HCT116 (cell line): ENCODE results near the gene HIPK3. TPM values are rescaled to one million over a fixed set of nuclear protein-coding genes. Genes with fewer than 3 reads are reported as not detected.

Experiments used
- ATAC-seq: fragments of 200-7000 bp; cut with Tn5 transposase; 2 replicates; pipeline ENCODE4 v1.9.1; 2020; ENCODE audit warnings: mild to moderate bottlenecking, moderate library complexity
- BruUV-seq: library from RNA; stranded (reverse); fragments of 400-500 nt; replicated peaks from 2 replicates; lab custom pipeline; 2021; lab: Mats Ljungman, UMichigan
- CTCF ChIA-PET: fragments of 300-600 bp; sonication (Branson Sonifier 250); formaldehyde crosslinking; loops from one replicate; lab custom pipeline; 2021; ENCODE audit warnings: antibody characterized with exemption; lab: Charles Lee
- POLR2A ChIA-PET: fragments of 300-600, 350-600 bp; sonication (Branson Sonifier 250); formaldehyde crosslinking; loops from one replicate; lab custom pipeline; 2021; ENCODE audit warnings: antibody characterized with exemption; lab: Charles Lee
- RAD21 ChIA-PET, 2 experiments: fragments of 300-600 bp; sonication (Branson Sonifier 250); formaldehyde crosslinking; loops; one replicate each; lab custom pipeline; 2023; ENCODE audit warnings: low total read pairs in 2 of 2; ENCODE audit not compliant: uncharacterized antibody in 2 of 2, unreplicated experiment in 2 of 2, low non-redundant PET in 1 of 2; lab: Charles Lee
- DNase-seq: peaks from one replicate; pipeline ENCODE4 v3.0.0-alpha.2; 2010; ENCODE audit warnings: low read depth, low spot score
- H2AFZ ChIP-seq: fragments of 200-600 bp; shearing (Covaris generic), sonication (generic); 2 replicates; pipeline ENCODE4 v1.6.1; 2017; ENCODE audit warnings: low read depth, mixed run types, mixed read lengths, antibody characterized with exemption, low read length; ENCODE audit not compliant: poor library complexity, severe bottlenecking
- H3K27ac ChIP-seq: 2 replicates; pipeline ENCODE4 v1.5.1; 2012; ENCODE audit warnings: low read depth, low read length
- H3K27me3 ChIP-seq: fragments of 200-600 bp; sonication (generic); 2 replicates; pipeline ENCODE4 v1.6.1; 2016; ENCODE audit warnings: mixed run types, low read length, mixed read lengths; ENCODE audit not compliant: insufficient read depth
- H3K36me3 ChIP-seq, 2 experiments: fragments of 200-500 bp in 1 of 2; fragments of 200-600 bp in 1 of 2; sonication (Bioruptor generic) in 1 of 2; sonication (generic) in 1 of 2; 2 replicates each; pipeline versions ENCODE4 v1.5.1 to v1.6.1; 2014 to 2016; ENCODE audit warnings: low read length in 2 of 2, inconsistent platforms in 1 of 2, mixed read lengths in 1 of 2, mixed run types in 1 of 2; ENCODE audit not compliant: insufficient read depth in 2 of 2, control insufficient read depth in 1 of 2
- H3K4me1 ChIP-seq, 2 experiments: fragments of 200-600 bp in 1 of 2; sonication (generic) in 1 of 2; 2 replicates each; pipeline versions ENCODE4 v1.5.1 to v1.6.1; 2012 to 2017; ENCODE audit warnings: low read length in 2 of 2, inconsistent platforms in 1 of 2, mild to moderate bottlenecking in 1 of 2, mixed read lengths in 1 of 2, mixed run types in 1 of 2, moderate library complexity in 1 of 2; ENCODE audit not compliant: insufficient read depth in 2 of 2, control insufficient read depth in 1 of 2
- H3K4me2 ChIP-seq: fragments of 200-600 bp; sonication (generic); 2 replicates; pipeline ENCODE4 v1.6.1; 2017; ENCODE audit warnings: mixed run types, low read length, mixed read lengths
- H3K4me3 ChIP-seq, 2 experiments: fragments of 200-600 bp in 1 of 2; sonication (generic) in 1 of 2; replicated peaks in 1 of 2; 2 replicates each; pipeline ENCODE4 v1.5.1; 2011 to 2016; ENCODE audit warnings: low read length in 2 of 2, control low read depth in 1 of 2, low read depth in 1 of 2, mild to moderate bottlenecking in 1 of 2, mixed read lengths in 1 of 2, mixed run types in 1 of 2
- H3K79me2 ChIP-seq: fragments of 200-600 bp; sonication (generic); 2 replicates; pipeline ENCODE4 v1.6.1; 2017; ENCODE audit warnings: mild to moderate bottlenecking, mixed run types, low read length, moderate library complexity, mixed read lengths; ENCODE audit not compliant: insufficient read depth
- H3K9ac ChIP-seq: fragments of 200-600 bp; sonication (generic); 2 replicates; pipeline ENCODE4 v1.6.1; 2016; ENCODE audit warnings: low read length, mixed read lengths
- H3K9me2 ChIP-seq: fragments of 200-600 bp; sonication (generic), shearing (Covaris generic); 2 replicates; pipeline ENCODE4 v1.6.1; 2017; ENCODE audit warnings: mixed run types, mild to moderate bottlenecking, moderate library complexity; ENCODE audit not compliant: insufficient read depth
- H3K9me3 ChIP-seq, 2 experiments: fragments of 200-500 bp in 1 of 2; fragments of 200-600 bp in 1 of 2; sonication (Bioruptor generic) in 1 of 2; sonication (generic) in 1 of 2; 2 replicates each; pipeline ENCODE4 v1.6.1; 2014 to 2017; ENCODE audit warnings: low read length in 2 of 2, mixed read lengths in 2 of 2, inconsistent platforms in 1 of 2, low read depth in 1 of 2, mild to moderate bottlenecking in 1 of 2, mixed run types in 1 of 2, moderate library complexity in 1 of 2; ENCODE audit not compliant: control insufficient read depth in 1 of 2, insufficient read depth in 1 of 2
- H4K20me1 ChIP-seq: fragments of 200-600 bp; sonication (generic), shearing (Covaris generic); 2 replicates; pipeline ENCODE4 v1.6.1; 2017; ENCODE audit warnings: mixed run types, mild to moderate bottlenecking, moderate library complexity; ENCODE audit not compliant: insufficient read depth
- CBX3 ChIP-seq: IDR thresholded peaks from 2 replicates; pipeline ENCODE4 v1.6.1; 2012; ENCODE audit warnings: low read depth
- CEBPB ChIP-seq: IDR thresholded peaks from 2 replicates; pipeline ENCODE4 v1.6.1; 2012; ENCODE audit warnings: low read depth
- CTCF ChIP-seq, 3 experiments: fragments of 200-600 bp in 1 of 3; sonication (generic) in 1 of 3; IDR thresholded peaks in 2 of 3; conservative IDR thresholded peaks in 1 of 3; 2 replicates each; pipeline ENCODE4 v1.5.1; 2012 to 2017; ENCODE audit warnings: low read depth in 2 of 3, low read length in 2 of 3, antibody characterized with exemption in 1 of 3, borderline replicate concordance in 1 of 3, control low read depth in 1 of 3, mild to moderate bottlenecking in 1 of 3, mixed read lengths in 1 of 3, mixed run types in 1 of 3, moderate library complexity in 1 of 3; ENCODE audit not compliant: insufficient read depth in 1 of 3
- EGR1 ChIP-seq: IDR thresholded peaks from 2 replicates; pipeline ENCODE4 v1.6.1; 2012; ENCODE audit warnings: low read depth
- EZH2 ChIP-seq: fragments of 200-600 bp; sonication (generic); IDR thresholded peaks from 2 replicates; pipeline ENCODE4 v1.6.1; 2017; ENCODE audit warnings: antibody characterized with exemption, mixed run types
- JUND ChIP-seq: IDR thresholded peaks from 2 replicates; pipeline ENCODE4 v1.6.1; 2012
- POLR2A ChIP-seq: IDR thresholded peaks from 2 replicates; pipeline ENCODE4 v1.7.0; 2011; ENCODE audit warnings: borderline replicate concordance; ENCODE audit not compliant: insufficient read depth, insufficient read length; ENCODE audit errors: extremely low read depth
- POLR2AphosphoS5 ChIP-seq: IDR thresholded peaks from 2 replicates; pipeline ENCODE4 v1.6.1; 2011; ENCODE audit warnings: mild to moderate bottlenecking, low read depth, low read length, moderate library complexity
- RAD21 ChIP-seq: IDR thresholded peaks from 2 replicates; pipeline ENCODE4 v1.6.1; 2012; ENCODE audit warnings: low read depth, mild to moderate bottlenecking
- REST ChIP-seq: IDR thresholded peaks from 2 replicates; pipeline ENCODE4 v1.6.1; 2012; ENCODE audit warnings: low read depth
- SIN3A ChIP-seq: IDR thresholded peaks from 2 replicates; pipeline ENCODE4 v1.6.1; 2012; ENCODE audit warnings: low read depth
- SP1 ChIP-seq: IDR thresholded peaks from 2 replicates; pipeline ENCODE4 v1.6.1; 2012; ENCODE audit warnings: low read depth
- TCF7L2 ChIP-seq: IDR thresholded peaks from 2 replicates; pipeline ENCODE4 v1.7.0; 2011; ENCODE audit warnings: borderline replicate concordance, inconsistent platforms; ENCODE audit not compliant: insufficient read depth, insufficient read length; ENCODE audit errors: extremely low read depth
- YY1 ChIP-seq: IDR thresholded peaks from 2 replicates; pipeline ENCODE4 v1.6.1; 2011; ENCODE audit warnings: low read length, low read depth, moderate library complexity, mild to moderate bottlenecking; ENCODE audit not compliant: insufficient replicate concordance; ENCODE audit errors: extremely low read depth
- ZNF274 ChIP-seq: fragments of 200-500 bp; sonication (Bioruptor generic); IDR thresholded peaks from 2 replicates; pipeline ENCODE4 v1.6.1; 2014; ENCODE audit warnings: mild to moderate bottlenecking, low read depth, low read length, inconsistent platforms
- intact Hi-C: fragments of 100-400 bp; cut with micrococcal nuclease; formaldehyde crosslinking; loops from 2 replicates; pipeline ENCODE4 v1.10.0; 2022
- total RNA-seq: library from RNA; stranded (reverse); gene quantifications from one replicate; pipeline ENCODE4 v1.2.1, GENCODE V29; 2021; ENCODE audit not compliant: unreplicated experiment
- TF ChIP-seq, protein P1 (sequence below): IDR thresholded peaks from 2 replicates; pipeline ENCODE4 v1.6.1; 2012
- TF ChIP-seq, protein P2 (sequence below): IDR thresholded peaks from 2 replicates; pipeline ENCODE4 v1.6.1; 2012

HIPK3 gene
- total RNA-seq, 1 experiment from 2014 or later = 35.2 TPM

GRCh38 chr11:33350287-33350686, 93.1 kb downstream of the HIPK3 start:
- Histone ChIP-seq H3K36me3 (peaks cover 11 to 23% of the 10 kb centered on the region in 2 experiments; a peak in 2 of 4 replicates), H3K27me3 (no peaks in the 10 kb centered on the region), H3K27ac (no peak overlapping the region), H3K4me1 (no peaks in the 10 kb centered on the region), H3K4me3 (no peak overlapping the region), H3K9ac (no peak overlapping the region), H2AFZ (no peak overlapping the region), H3K9me2 (no peaks in the 10 kb centered on the region), H3K9me3 (no peaks in the 10 kb centered on the region), H4K20me1 (no peaks in the 10 kb centered on the region), H3K79me2 (no peaks in the 10 kb centered on the region), H3K4me2 (no peak overlapping the region)
- intact Hi-C loops = no loop called here
- POLR2A ChIA-PET = no interaction called here
- no peak for DNase-seq
- RAD21 ChIA-PET = no interaction called here
- no peak for ATAC-seq
- BruUV-seq = no TSS peak
- TF ChIP-seq EGR1 (no peak), ZNF274 (no peak), REST (no peak), POLR2A (no peak), SIN3A (no peak), YY1 (no peak), CTCF (IDR thresholded peaks at IDR 0.05 in 2 of 3, conservative IDR thresholded peaks at IDR 0.05 in 1 of 3; ENCODE audit: borderline replicate concordance in 1 of 3, insufficient read depth in 1 of 3, low read depth in 2 of 3, low read length in 2 of 3) (no peak), EZH2 (no peak), SP1 (no peak), JUND (no peak), CBX3 (no peak), CEBPB (no peak), RAD21 (no peak), POLR2AphosphoS5 (no peak), TCF7L2 (no peak)
- TF ChIP-seq, protein P1, sequence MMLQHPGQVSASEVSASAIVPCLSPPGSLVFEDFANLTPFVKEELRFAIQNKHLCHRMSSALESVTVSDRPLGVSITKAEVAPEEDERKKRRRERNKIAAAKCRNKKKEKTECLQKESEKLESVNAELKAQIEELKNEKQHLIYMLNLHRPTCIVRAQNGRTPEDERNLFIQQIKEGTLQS = no peak
- TF ChIP-seq, protein P2, sequence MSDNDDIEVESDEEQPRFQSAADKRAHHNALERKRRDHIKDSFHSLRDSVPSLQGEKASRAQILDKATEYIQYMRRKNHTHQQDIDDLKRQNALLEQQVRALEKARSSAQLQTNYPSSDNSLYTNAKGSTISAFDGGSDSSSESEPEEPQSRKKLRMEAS = no peak
- CTCF ChIA-PET = no interaction called here
